ENCODE results near the gene BTN2A1.

DNA sequence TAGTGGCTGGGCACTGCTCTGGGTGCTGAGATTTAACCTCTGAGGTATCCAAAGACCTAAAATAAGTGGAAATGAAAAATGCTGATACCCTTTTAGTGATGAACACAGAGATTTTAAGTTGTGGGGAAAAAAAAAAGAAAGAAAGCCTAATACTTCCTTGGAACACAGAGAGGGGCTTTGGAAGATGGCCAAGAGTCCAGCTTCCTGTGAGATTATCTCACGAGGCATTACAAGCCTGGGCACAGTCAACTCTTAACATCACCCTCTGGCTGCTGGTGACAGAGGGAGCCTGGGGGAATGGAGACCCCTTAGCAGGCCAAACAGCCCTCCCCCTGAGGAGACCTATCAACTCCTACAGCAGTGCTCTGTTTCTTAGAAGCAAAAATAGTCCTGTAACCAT, 19.7 kb downstream of the BTN2A1 start:
- TF ChIP-seq POLR2AphosphoS5 (IDR thresholded peaks at IDR 0.05; ENCODE audit: low read depth, low read length) (no peak), MEF2A (IDR thresholded peaks at IDR 0.05; ENCODE audit: borderline replicate concordance, low read depth) (no peak), CHD2 (IDR thresholded peaks at IDR 0.05; ENCODE audit: low read length, partially characterized antibody) (no peak), SIN3A (IDR thresholded peaks at IDR 0.05; ENCODE audit: borderline replicate concordance, low read depth, low read length) (no peak), ELF1 (IDR thresholded peaks at IDR 0.05) (no peak), GATA2 (CRISPR knock-in tag; IDR thresholded peaks at IDR 0.05) (no peak), NFIC (IDR thresholded peaks at IDR 0.05; ENCODE audit: borderline replicate concordance) (no peak), EP300 (IDR thresholded peaks at IDR 0.05; ENCODE audit: borderline replicate concordance in 1 of 2, low read depth in 1 of 2, low read length in 1 of 2) (no peak), GABPA (IDR thresholded peaks at IDR 0.05; ENCODE audit: low read depth) (no peak), TAF1 (IDR thresholded peaks at IDR 0.05; ENCODE audit: borderline replicate concordance, low read depth, low read length) (no peak), RAD21 (IDR thresholded peaks at IDR 0.05; ENCODE audit: low read length) (no peak)
- TF ChIP-seq, protein P1, sequence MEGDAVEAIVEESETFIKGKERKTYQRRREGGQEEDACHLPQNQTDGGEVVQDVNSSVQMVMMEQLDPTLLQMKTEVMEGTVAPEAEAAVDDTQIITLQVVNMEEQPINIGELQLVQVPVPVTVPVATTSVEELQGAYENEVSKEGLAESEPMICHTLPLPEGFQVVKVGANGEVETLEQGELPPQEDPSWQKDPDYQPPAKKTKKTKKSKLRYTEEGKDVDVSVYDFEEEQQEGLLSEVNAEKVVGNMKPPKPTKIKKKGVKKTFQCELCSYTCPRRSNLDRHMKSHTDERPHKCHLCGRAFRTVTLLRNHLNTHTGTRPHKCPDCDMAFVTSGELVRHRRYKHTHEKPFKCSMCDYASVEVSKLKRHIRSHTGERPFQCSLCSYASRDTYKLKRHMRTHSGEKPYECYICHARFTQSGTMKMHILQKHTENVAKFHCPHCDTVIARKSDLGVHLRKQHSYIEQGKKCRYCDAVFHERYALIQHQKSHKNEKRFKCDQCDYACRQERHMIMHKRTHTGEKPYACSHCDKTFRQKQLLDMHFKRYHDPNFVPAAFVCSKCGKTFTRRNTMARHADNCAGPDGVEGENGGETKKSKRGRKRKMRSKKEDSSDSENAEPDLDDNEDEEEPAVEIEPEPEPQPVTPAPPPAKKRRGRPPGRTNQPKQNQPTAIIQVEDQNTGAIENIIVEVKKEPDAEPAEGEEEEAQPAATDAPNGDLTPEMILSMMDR (IDR thresholded peaks at IDR 0.05), result no peak
- TF ChIP-seq, protein P2, sequence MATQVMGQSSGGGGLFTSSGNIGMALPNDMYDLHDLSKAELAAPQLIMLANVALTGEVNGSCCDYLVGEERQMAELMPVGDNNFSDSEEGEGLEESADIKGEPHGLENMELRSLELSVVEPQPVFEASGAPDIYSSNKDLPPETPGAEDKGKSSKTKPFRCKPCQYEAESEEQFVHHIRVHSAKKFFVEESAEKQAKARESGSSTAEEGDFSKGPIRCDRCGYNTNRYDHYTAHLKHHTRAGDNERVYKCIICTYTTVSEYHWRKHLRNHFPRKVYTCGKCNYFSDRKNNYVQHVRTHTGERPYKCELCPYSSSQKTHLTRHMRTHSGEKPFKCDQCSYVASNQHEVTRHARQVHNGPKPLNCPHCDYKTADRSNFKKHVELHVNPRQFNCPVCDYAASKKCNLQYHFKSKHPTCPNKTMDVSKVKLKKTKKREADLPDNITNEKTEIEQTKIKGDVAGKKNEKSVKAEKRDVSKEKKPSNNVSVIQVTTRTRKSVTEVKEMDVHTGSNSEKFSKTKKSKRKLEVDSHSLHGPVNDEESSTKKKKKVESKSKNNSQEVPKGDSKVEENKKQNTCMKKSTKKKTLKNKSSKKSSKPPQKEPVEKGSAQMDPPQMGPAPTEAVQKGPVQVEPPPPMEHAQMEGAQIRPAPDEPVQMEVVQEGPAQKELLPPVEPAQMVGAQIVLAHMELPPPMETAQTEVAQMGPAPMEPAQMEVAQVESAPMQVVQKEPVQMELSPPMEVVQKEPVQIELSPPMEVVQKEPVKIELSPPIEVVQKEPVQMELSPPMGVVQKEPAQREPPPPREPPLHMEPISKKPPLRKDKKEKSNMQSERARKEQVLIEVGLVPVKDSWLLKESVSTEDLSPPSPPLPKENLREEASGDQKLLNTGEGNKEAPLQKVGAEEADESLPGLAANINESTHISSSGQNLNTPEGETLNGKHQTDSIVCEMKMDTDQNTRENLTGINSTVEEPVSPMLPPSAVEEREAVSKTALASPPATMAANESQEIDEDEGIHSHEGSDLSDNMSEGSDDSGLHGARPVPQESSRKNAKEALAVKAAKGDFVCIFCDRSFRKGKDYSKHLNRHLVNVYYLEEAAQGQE (IDR thresholded peaks at IDR 0.05; ENCODE audit: low read depth, low read length), result no peak
- TF ChIP-seq, protein P3, sequence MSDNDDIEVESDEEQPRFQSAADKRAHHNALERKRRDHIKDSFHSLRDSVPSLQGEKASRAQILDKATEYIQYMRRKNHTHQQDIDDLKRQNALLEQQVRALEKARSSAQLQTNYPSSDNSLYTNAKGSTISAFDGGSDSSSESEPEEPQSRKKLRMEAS (IDR thresholded peaks at IDR 0.05; ENCODE audit: low read depth), result no peak
